Kidney epithelial cell (primary cell): ENCODE data around the gene ZNF862. TPM values are rescaled to one million over a fixed set of nuclear protein-coding genes. Genes with fewer than 3 reads are reported as not detected.
A peak's percentile ranks its signal among the peaks of the same experiment; 100 is the strongest.

Experiments
- DNase-seq: peaks from one replicate; pipeline ENCODE4 v3.0.0-alpha.2; 2010; ENCODE audit warnings: low read depth
- H3K27me3 ChIP-seq: 2 replicates; pipeline ENCODE4 v1.6.0; 2011; ENCODE audit warnings: low read length; ENCODE audit not compliant: control insufficient read depth, insufficient read depth
- H3K36me3 ChIP-seq: 2 replicates; pipeline ENCODE4 v1.5.1; 2011; ENCODE audit warnings: low read length; ENCODE audit not compliant: control insufficient read depth, insufficient read depth
- H3K4me3 ChIP-seq: 2 replicates; pipeline ENCODE4 v1.5.1; 2011; ENCODE audit warnings: low read depth, mild to moderate bottlenecking, control low read depth, low read length
- CTCF ChIP-seq: IDR thresholded peaks from 2 replicates; pipeline ENCODE4 v1.5.1; 2011; ENCODE audit warnings: mild to moderate bottlenecking, moderate library complexity, low read length, control low read depth, inconsistent platforms; ENCODE audit not compliant: insufficient read depth, poor library complexity, severe bottlenecking
- total RNA-seq: library from RNA; depleted of rRNA; stranded (reverse); fragments of >200 nt; gene quantifications from 2 replicates; pipeline ENCODE4 v1.2.3, GENCODE V29; 2015

Gene ZNF862
- total RNA-seq, 1 donor from 2014 or later = 7.2 TPM

GRCh38 chr7:149854611-149855360, 16.6 kb downstream of the ZNF862 start:
- no peak for DNase-seq
- H3K4me3 ChIP-seq = no peak overlapping the region
- H3K36me3 ChIP-seq = no peaks in the 10 kb centered on the region
- no peak for TF ChIP-seq CTCF
- H3K27me3 ChIP-seq = no peaks in the 10 kb centered on the region

GRCh38 chr7:149855361-149856305, 17.5 kb downstream of the ZNF862 start:
- no peak overlapping the region for H3K4me3 ChIP-seq
- no peaks in the 10 kb centered on the region for H3K27me3 ChIP-seq
- no peak for TF ChIP-seq CTCF
- peak; percentile 26 for DNase-seq
- no peaks in the 10 kb centered on the region for H3K36me3 ChIP-seq

GRCh38 chr7:149856583-149856982, 18.4 kb downstream of the ZNF862 start:
- H3K36me3 ChIP-seq = no peaks in the 10 kb centered on the region
- no peaks in the 10 kb centered on the region for H3K27me3 ChIP-seq
- TF ChIP-seq CTCF = no peak
- no peak for DNase-seq
- no peak overlapping the region for H3K4me3 ChIP-seq

- no peak for TF ChIP-seq CTCF
- H3K4me3 ChIP-seq = no peak overlapping the region
- no peak for DNase-seq
- no peaks in the 10 kb centered on the region for H3K27me3 ChIP-seq
- H3K36me3 ChIP-seq = peaks cover 2% of the 10 kb centered on the region
Observed at GRCh38 chr7:149859369-149859768, 21.2 kb downstream of the ZNF862 start.

GRCh38 chr7:149859876-149860275, 21.7 kb downstream of the ZNF862 start:
- Histone ChIP-seq H3K4me3 (no peak overlapping the region), H3K27me3 (no peaks in the 10 kb centered on the region), H3K36me3 (peaks cover 2% of the 10 kb centered on the region)
- DNase-seq = no peak
- TF ChIP-seq CTCF = no peak
